HL-60/S4 treated with phorbol 12-myristate 13-acetate at 8.2 ng/mL for 4 days and 3 days (cell line): Measurements from ENCODE around the gene HNRNPC.
"Not testable (repeated sequence)": the region's sequence is repeated elsewhere in the genome, so short reads cannot be mapped to it uniquely, and the experiment has no call there.

Experiments
- in situ Hi-C: fragments of 300-500 bp; cut with MboI; formaldehyde crosslinking; loops from 2 replicates; pipeline ENCODE4 v1.15.0; 2022; ENCODE audit warnings: low sequenced_read_pairs

Gene HNRNPC

GRCh38 chr14:21269252-21270046 lies at the start of gene HNRNPC:
HNRNPC (minus strand) TSS chr14:21269442; CDS start chr14:21234193, 35,249 bp downstream.
- in situ Hi-C loops: no loop called here

GRCh38 chr14:21317398-21317797 lies 48.2 kb upstream of the HNRNPC start:
- in situ Hi-C loops: no loop called here

GRCh38 chr14:21313512-21313911 lies 44.3 kb upstream of the HNRNPC start:
- in situ Hi-C loops: no loop called here

- in situ Hi-C loops: no loop called here
These were observed 42.4 kb upstream of the HNRNPC start for GRCh38 chr14:21311614-21312013.

- in situ Hi-C loops: no loop called here
These were observed 40.7 kb upstream of the HNRNPC start for GRCh38 chr14:21309956-21310355.

GRCh38 chr14:21309238-21309636 lies 40.0 kb upstream of the HNRNPC start:
- in situ Hi-C loops: no loop called here

GRCh38 chr14:21308479-21309237 lies 39.4 kb upstream of the HNRNPC start:
- in situ Hi-C loops: no loop called here

- in situ Hi-C loops: no loop called here
These were observed 38.9 kb upstream of the HNRNPC start for GRCh38 chr14:21308132-21308478.

- in situ Hi-C loops: no loop called here
These were observed 38.4 kb upstream of the HNRNPC start for GRCh38 chr14:21307637-21308036.

- in situ Hi-C loops: not testable (repeated sequence)
These were observed 33.5 kb upstream of the HNRNPC start for GRCh38 chr14:21302836-21303140.

GRCh38 chr14:21302013-21302835 lies 33.0 kb upstream of the HNRNPC start:
- in situ Hi-C loops: no loop called here

- in situ Hi-C loops: no loop called here
These were observed 31.6 kb upstream of the HNRNPC start for GRCh38 chr14:21300892-21301291.

GRCh38 chr14:21299562-21300130 lies 30.4 kb upstream of the HNRNPC start:
- in situ Hi-C loops: no loop called here

GRCh38 chr14:21298358-21298757 lies 29.1 kb upstream of the HNRNPC start:
- in situ Hi-C loops: no loop called here

GRCh38 chr14:21294026-21294425 lies 24.8 kb upstream of the HNRNPC start:
- in situ Hi-C loops: not testable (repeated sequence)

GRCh38 chr14:21287168-21287567 lies 17.9 kb upstream of the HNRNPC start:
- in situ Hi-C loops: no loop called here

- in situ Hi-C loops: not testable (repeated sequence)
These were observed 17.3 kb upstream of the HNRNPC start for GRCh38 chr14:21286516-21286915.

- in situ Hi-C loops: not testable (repeated sequence)
These were observed 12.7 kb upstream of the HNRNPC start for GRCh38 chr14:21281917-21282316.

GRCh38 chr14:21279783-21280182 lies 10.5 kb upstream of the HNRNPC start, which contains the start of gene RPGRIP1:
RPGRIP1 (plus strand) TSS chr14:21280083; CDS start chr14:21287977, 7,894 bp downstream.
- in situ Hi-C loops: no loop called here

GRCh38 chr14:21278632-21279031 lies 9.4 kb upstream of the HNRNPC start:
- in situ Hi-C loops: no loop called here

GRCh38 chr14:21275261-21275858 lies 6.1 kb upstream of the HNRNPC start:
- in situ Hi-C loops: no loop called here
